Measurements from ENCODE around the gene UCHL3. TPM values are rescaled to one million over a fixed set of nuclear protein-coding genes. Genes with fewer than 3 reads are reported as not detected.

Gene UCHL3
- total RNA-seq = 29.1 TPM

DNA sequence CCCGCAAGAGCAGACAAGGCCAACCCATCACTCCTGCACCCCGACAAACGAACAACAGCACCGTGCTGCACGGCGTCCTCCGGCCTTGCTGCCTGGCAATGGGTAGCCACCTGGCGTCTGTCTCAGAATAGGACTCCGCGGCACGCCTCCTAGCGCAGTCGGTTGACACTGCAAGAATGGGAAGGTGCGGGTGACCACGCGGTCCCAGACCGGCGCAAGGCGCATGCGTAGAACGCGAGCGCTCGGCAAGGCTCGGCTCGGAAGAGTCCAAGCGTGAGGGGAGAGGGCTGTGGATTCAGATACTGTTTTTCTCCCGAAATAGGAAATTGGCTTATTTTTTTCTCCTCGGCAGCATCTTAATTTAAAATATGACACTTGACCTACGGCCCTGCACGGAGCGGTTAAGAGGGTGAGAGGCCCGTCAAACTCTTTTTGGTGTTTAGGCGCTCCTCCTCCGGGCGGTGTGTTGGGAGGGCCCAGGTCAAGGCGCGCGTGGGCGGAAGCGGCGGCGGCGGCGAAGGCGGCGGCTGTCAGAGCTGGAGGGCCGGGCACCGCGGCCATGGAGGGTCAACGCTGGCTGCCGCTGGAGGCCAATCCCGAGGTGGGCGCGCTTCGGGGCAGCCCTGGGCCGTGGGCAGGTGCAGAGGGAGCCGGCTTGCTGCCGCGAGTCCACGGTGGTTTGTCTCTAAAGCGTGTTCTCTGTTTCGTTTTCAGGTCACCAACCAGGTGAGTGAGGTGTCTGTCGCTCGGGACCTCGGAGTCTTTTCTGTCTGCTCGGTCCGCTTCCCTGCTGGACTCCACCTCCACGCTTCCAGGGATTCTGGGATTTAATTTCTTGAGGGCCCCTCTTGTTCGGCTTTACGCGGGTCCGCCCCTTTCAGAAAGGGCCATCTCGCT is at the start of gene UCHL3:
UCHL3 (plus strand) TSS at position 530 of the 897 bp plus-strand sequence; CDS start at position 560, 30 bp downstream.

DNA sequence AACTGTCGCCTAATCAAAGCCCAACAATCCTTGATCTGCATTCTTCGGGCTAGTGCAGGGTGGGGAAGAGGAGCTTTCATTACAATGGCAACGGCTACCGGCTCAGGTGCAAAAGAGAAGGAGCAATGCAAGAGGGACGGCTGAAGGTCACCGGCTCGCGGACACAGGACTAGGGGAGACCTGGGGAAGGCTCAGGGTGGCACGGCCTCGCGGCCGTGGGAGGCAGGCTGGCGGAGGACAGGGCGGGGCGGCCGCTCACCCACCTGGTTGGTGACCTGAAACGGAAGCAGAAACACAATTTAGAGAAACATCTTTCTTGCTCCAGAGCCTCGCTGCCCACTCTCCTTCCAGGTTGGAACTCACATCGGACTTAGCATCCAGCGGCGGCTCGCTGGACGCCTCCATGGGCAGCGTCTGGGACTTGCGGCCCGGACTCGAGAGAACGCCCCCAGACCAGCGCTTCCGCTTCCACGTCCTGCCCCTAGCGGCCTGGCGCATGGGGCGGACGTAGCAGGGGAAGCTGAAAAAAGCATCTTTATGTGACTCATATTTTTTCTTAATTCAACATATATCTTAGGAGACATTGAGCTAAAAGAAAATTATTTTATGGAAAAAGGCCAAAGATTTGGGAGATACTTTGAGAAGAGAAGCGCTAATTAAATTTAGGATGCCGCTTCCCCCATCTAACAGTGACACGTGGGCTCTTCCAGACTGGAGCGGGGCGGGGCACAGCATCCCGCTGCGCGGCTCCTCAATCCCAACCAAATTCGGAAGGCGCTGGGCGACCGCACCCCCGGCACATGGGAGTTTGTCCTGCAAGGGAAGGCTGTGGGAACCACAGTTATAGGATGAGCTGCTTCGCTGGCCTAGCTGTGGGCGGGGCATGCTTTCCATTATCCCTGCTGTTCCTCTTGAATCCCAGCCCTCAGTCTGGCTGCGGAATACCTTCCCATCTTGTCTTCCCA is 11.9 kb upstream of the UCHL3 start, which contains the start of gene COMMD6:
COMMD6 (minus strand) TSS at position 441 of the 965 bp plus-strand sequence; CDS start at position 405, 36 bp downstream.

DNA sequence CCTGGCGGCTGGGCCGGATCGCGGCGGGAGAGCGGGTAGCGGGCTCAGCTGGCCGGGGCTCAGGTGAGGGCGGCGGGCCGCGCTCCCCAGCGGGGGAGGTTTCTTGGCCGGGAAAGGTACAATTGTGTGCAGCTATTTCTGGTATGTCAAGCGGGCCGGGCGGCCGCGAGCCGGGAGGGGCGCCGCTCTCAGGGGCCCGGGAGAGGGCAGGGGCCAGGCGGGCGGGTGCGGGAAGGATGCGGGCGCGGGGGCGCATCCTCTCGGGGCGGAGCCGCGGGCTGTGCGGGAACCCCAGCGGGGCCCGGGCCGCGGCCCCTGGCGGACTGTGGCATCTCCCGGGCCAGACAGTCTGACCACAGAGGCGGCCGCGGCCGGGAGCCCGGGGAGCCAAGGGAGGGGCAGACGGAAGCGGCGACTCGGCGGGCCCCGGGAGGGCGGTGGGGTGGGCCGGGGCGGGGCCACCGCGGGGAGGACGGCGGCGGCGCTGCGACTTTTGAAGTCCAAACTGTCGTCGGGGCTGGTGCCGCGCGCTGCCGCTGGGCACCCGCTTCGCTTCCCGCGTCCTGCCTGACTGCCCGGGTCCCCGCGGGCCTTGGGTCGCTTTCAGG is 86.3 kb downstream of the UCHL3 start, which contains the start of gene LMO7:
LMO7 (plus strand) TSS at position 503 of the 608 bp plus-strand sequence. CDS start 328 bp downstream, outside the sequence.

Other genes starting within 250 kb of the UCHL3 start
- gene TBC1D4, start 67.6 kb upstream of the UCHL3 start, total RNA-seq = 18.2 TPM
- 73.2 TPM for gene COMMD6, start 11.9 kb upstream of the UCHL3 start, total RNA-seq
- gene LMO7, start 86.5 kb downstream of the UCHL3 start, total RNA-seq = 275 TPM